Activated T-cell treated with anti-CD3 and anti-CD28 coated beads for 24 hours (primary cell): ENCODE results near the gene RAD51B.
"Not testable (repeated sequence)": the region's sequence is repeated elsewhere in the genome, so short reads cannot be mapped to it uniquely, and the experiment has no call there.

Experiments used
- DNase-seq: peaks from one replicate; pipeline ENCODE4 v3.0.0-alpha.2; 2020; ENCODE audit warnings: low read depth

Gene RAD51B

GRCh38 chr14:68176687-68177086 lies 357.1 kb downstream of the RAD51B start:
- no peak for DNase-seq

GRCh38 chr14:68177728-68178127 lies 358.1 kb downstream of the RAD51B start:
- DNase-seq = no peak

GRCh38 chr14:68178282-68178681 lies 358.7 kb downstream of the RAD51B start:
- DNase-seq = no peak

- DNase-seq = no peak
These were observed 362.1 kb downstream of the RAD51B start for GRCh38 chr14:68181519-68182326.

- DNase-seq = peak; percentile 5
These were observed 362.9 kb downstream of the RAD51B start for GRCh38 chr14:68182492-68182891.

- not testable (repeated sequence) for DNase-seq
These were observed 367.1 kb downstream of the RAD51B start for GRCh38 chr14:68186500-68187276.

GRCh38 chr14:68188174-68188573 lies 368.6 kb downstream of the RAD51B start:
- DNase-seq = no peak

- no peak for DNase-seq
These were observed 370.5 kb downstream of the RAD51B start for GRCh38 chr14:68190032-68190431.

GRCh38 chr14:68191567-68192321 lies 372.2 kb downstream of the RAD51B start:
- no peak for DNase-seq

GRCh38 chr14:68192935-68193334 lies 373.4 kb downstream of the RAD51B start:
- DNase-seq = no peak

- DNase-seq = no peak
These were observed 374.5 kb downstream of the RAD51B start for GRCh38 chr14:68193970-68194681.

GRCh38 chr14:68195126-68195525 lies 375.5 kb downstream of the RAD51B start:
- no peak for DNase-seq

- DNase-seq = no peak
These were observed 379.3 kb downstream of the RAD51B start for GRCh38 chr14:68198713-68199495.

GRCh38 chr14:68199554-68200151 lies 380.1 kb downstream of the RAD51B start:
- DNase-seq = no peak

- no peak for DNase-seq
These were observed 384.3 kb downstream of the RAD51B start for GRCh38 chr14:68203871-68204270.

- no peak for DNase-seq
These were observed 388.6 kb downstream of the RAD51B start for GRCh38 chr14:68208218-68208617.

- DNase-seq = no peak
These were observed 389.2 kb downstream of the RAD51B start for GRCh38 chr14:68208626-68209317.

- DNase-seq = peak; percentile 46
These were observed 391.2 kb downstream of the RAD51B start for GRCh38 chr14:68210729-68211299.

GRCh38 chr14:68211421-68211820 lies 391.8 kb downstream of the RAD51B start:
- no peak for DNase-seq

GRCh38 chr14:68211886-68212285 lies 392.3 kb downstream of the RAD51B start:
- no peak for DNase-seq
